Memory B cell (primary cell): ENCODE results near the gene DYNLRB2.

ENCODE experiments used
- ATAC-seq: fragments of 150-1000 bp; cut with Tn5 transposase; 2 replicates; pipeline ENCODE4 v1.10.0; 2021; ENCODE audit warnings: low read depth, mild to moderate bottlenecking, moderate library complexity
- DNase-seq, 2 donors: peaks; one replicate each; pipeline ENCODE4 v3.0.0; 2022; ENCODE audit warnings: low spot score in 2 of 2
- H3K27ac Mint-ChIP-seq: one replicate; pipeline ENCODE4 v1.8.0; 2022; ENCODE audit warnings: mild to moderate bottlenecking, moderate library complexity, mixed read lengths
- H3K27me3 Mint-ChIP-seq: one replicate; pipeline ENCODE4 v1.8.0; 2022; ENCODE audit warnings: mixed read lengths
- H3K36me3 Mint-ChIP-seq: one replicate; pipeline ENCODE4 v1.8.0; 2022; ENCODE audit warnings: mild to moderate bottlenecking, mixed read lengths
- H3K4me1 Mint-ChIP-seq: one replicate; pipeline ENCODE4 v1.8.0; 2022; ENCODE audit warnings: mixed read lengths
- H3K4me3 Mint-ChIP-seq: one replicate; pipeline ENCODE4 v1.8.0; 2022; ENCODE audit warnings: mild to moderate bottlenecking, moderate library complexity, mixed read lengths
- H3K9me3 Mint-ChIP-seq: one replicate; pipeline ENCODE4 v1.8.0; 2022; ENCODE audit warnings: mixed read lengths

Gene DYNLRB2

GRCh38 chr16:80526418-80527061 lies 14.3 kb upstream of the DYNLRB2 start:
- Mint-ChIP-seq H3K27ac (no peak overlapping the region), H3K36me3 (no peaks in the 10 kb centered on the region), H3K9me3 (no peaks in the 10 kb centered on the region), H3K4me1 (no peaks in the 10 kb centered on the region), H3K4me3 (no peak overlapping the region), H3K27me3 (no peaks in the 10 kb centered on the region)
- ATAC-seq (peak; percentile 69), DNase-seq (peak; percentile 44 to 59)

- no peaks in the 10 kb centered on the region for H3K9me3 Mint-ChIP-seq
- H3K36me3 Mint-ChIP-seq: no peaks in the 10 kb centered on the region
- no peak overlapping the region for H3K27ac Mint-ChIP-seq
- H3K27me3 Mint-ChIP-seq: no peaks in the 10 kb centered on the region
- H3K4me1 Mint-ChIP-seq: no peaks in the 10 kb centered on the region
- H3K4me3 Mint-ChIP-seq: no peak overlapping the region
- DNase-seq (peak; percentile 13 to 29), ATAC-seq (peak; percentile 80)
Observed at GRCh38 chr16:80527297-80527696, 13.5 kb upstream of the DYNLRB2 start.

GRCh38 chr16:80530479-80530878 lies 10.3 kb upstream of the DYNLRB2 start:
- Mint-ChIP-seq H3K27ac (no peak overlapping the region), H3K9me3 (peaks cover 4% of the 10 kb centered on the region), H3K36me3 (peaks cover 4% of the 10 kb centered on the region), H3K27me3 (peaks cover 3% of the 10 kb centered on the region), H3K4me3 (no peak overlapping the region), H3K4me1 (no peaks in the 10 kb centered on the region)
- no peak for ATAC-seq
- DNase-seq: no peak

GRCh38 chr16:80536238-80536637 lies 4.6 kb upstream of the DYNLRB2 start:
- H3K9me3 Mint-ChIP-seq: peaks cover 5% of the 10 kb centered on the region
- DNase-seq (no peak), ATAC-seq (no peak)
- peaks cover 8% of the 10 kb centered on the region for H3K4me1 Mint-ChIP-seq
- H3K4me3 Mint-ChIP-seq: no peak overlapping the region
- H3K27ac Mint-ChIP-seq: no peak overlapping the region
- H3K27me3 Mint-ChIP-seq: peaks cover 8% of the 10 kb centered on the region
- peaks cover 4% of the 10 kb centered on the region for H3K36me3 Mint-ChIP-seq

GRCh38 chr16:80541306-80541694 lies 507 bp downstream of the DYNLRB2 start:
- DNase-seq: no peak

GRCh38 chr16:80543162-80543561 lies 2.4 kb downstream of the DYNLRB2 start:
- Mint-ChIP-seq H3K36me3 (no peaks in the 10 kb centered on the region), H3K27me3 (no peaks in the 10 kb centered on the region), H3K9me3 (peaks cover 2% of the 10 kb centered on the region), H3K27ac (no peak overlapping the region), H3K4me3 (no peak overlapping the region), H3K4me1 (peaks cover 10% of the 10 kb centered on the region)
- DNase-seq (no peak), ATAC-seq (no peak)

More at GRCh38 chr16:80541306-80541694, 507 bp downstream of the DYNLRB2 start:
- Mint-ChIP-seq H3K27me3 (peaks cover 3% of the 10 kb centered on the region), H3K36me3 (no peaks in the 10 kb centered on the region), H3K4me1 (peaks cover 10% of the 10 kb centered on the region), H3K9me3 (peaks cover 2% of the 10 kb centered on the region), H3K27ac (peak overlapping the region; percentile 97), H3K4me3 (peak overlapping the region; percentile 93)
- ATAC-seq: no peak

GRCh38 chr16:80544326-80544725 lies 3.5 kb downstream of the DYNLRB2 start:
- H3K9me3 Mint-ChIP-seq: peaks cover 2% of the 10 kb centered on the region
- no peak for DNase-seq
- no peak for ATAC-seq
- H3K4me3 Mint-ChIP-seq: no peak overlapping the region
- no peak overlapping the region for H3K27ac Mint-ChIP-seq
- peaks cover 10% of the 10 kb centered on the region for H3K4me1 Mint-ChIP-seq
- H3K36me3 Mint-ChIP-seq: no peaks in the 10 kb centered on the region
- H3K27me3 Mint-ChIP-seq: no peaks in the 10 kb centered on the region

- no peak overlapping the region for H3K27ac Mint-ChIP-seq
- H3K4me1 Mint-ChIP-seq: peaks cover 2% of the 10 kb centered on the region
- no peaks in the 10 kb centered on the region for H3K27me3 Mint-ChIP-seq
- no peaks in the 10 kb centered on the region for H3K9me3 Mint-ChIP-seq
- ATAC-seq (no peak), DNase-seq (no peak)
- H3K4me3 Mint-ChIP-seq: no peak overlapping the region
- H3K36me3 Mint-ChIP-seq: no peaks in the 10 kb centered on the region
Observed at GRCh38 chr16:80546249-80546648, 5.5 kb downstream of the DYNLRB2 start.

GRCh38 chr16:80547145-80547544 lies 6.4 kb downstream of the DYNLRB2 start:
- Mint-ChIP-seq H3K27ac (no peak overlapping the region), H3K9me3 (no peaks in the 10 kb centered on the region), H3K4me1 (no peaks in the 10 kb centered on the region), H3K36me3 (no peaks in the 10 kb centered on the region), H3K27me3 (no peaks in the 10 kb centered on the region), H3K4me3 (no peak overlapping the region)
- ATAC-seq (no peak), DNase-seq (no peak)

- Mint-ChIP-seq H3K36me3 (no peaks in the 10 kb centered on the region), H3K27ac (no peak overlapping the region), H3K9me3 (no peaks in the 10 kb centered on the region), H3K27me3 (no peaks in the 10 kb centered on the region), H3K4me3 (no peak overlapping the region), H3K4me1 (no peaks in the 10 kb centered on the region)
- DNase-seq (no peak), ATAC-seq (no peak)
Observed at GRCh38 chr16:80552277-80552676, 11.5 kb downstream of the DYNLRB2 start.

- no peaks in the 10 kb centered on the region for H3K36me3 Mint-ChIP-seq
- H3K27ac Mint-ChIP-seq: no peak overlapping the region
- DNase-seq: no peak
- no peak for ATAC-seq
- H3K27me3 Mint-ChIP-seq: no peaks in the 10 kb centered on the region
- H3K4me1 Mint-ChIP-seq: no peaks in the 10 kb centered on the region
- H3K9me3 Mint-ChIP-seq: no peaks in the 10 kb centered on the region
- H3K4me3 Mint-ChIP-seq: no peak overlapping the region
Observed at GRCh38 chr16:80554033-80554432, 13.2 kb downstream of the DYNLRB2 start.

GRCh38 chr16:80556481-80556880 lies 15.7 kb downstream of the DYNLRB2 start:
- Mint-ChIP-seq H3K9me3 (no peaks in the 10 kb centered on the region), H3K27me3 (no peaks in the 10 kb centered on the region), H3K36me3 (no peaks in the 10 kb centered on the region), H3K27ac (no peak overlapping the region), H3K4me3 (no peak overlapping the region), H3K4me1 (no peaks in the 10 kb centered on the region)
- ATAC-seq: no peak
- DNase-seq: no peak

- H3K27me3 Mint-ChIP-seq: peaks cover 1% of the 10 kb centered on the region
- H3K9me3 Mint-ChIP-seq: no peaks in the 10 kb centered on the region
- no peak overlapping the region for H3K4me3 Mint-ChIP-seq
- no peaks in the 10 kb centered on the region for H3K36me3 Mint-ChIP-seq
- H3K4me1 Mint-ChIP-seq: no peaks in the 10 kb centered on the region
- no peak for DNase-seq
- H3K27ac Mint-ChIP-seq: no peak overlapping the region
- ATAC-seq: no peak
Observed at GRCh38 chr16:80557037-80557436, 16.2 kb downstream of the DYNLRB2 start.

- Mint-ChIP-seq H3K4me1 (no peaks in the 10 kb centered on the region), H3K27ac (no peak overlapping the region), H3K4me3 (no peak overlapping the region), H3K9me3 (no peaks in the 10 kb centered on the region), H3K36me3 (no peaks in the 10 kb centered on the region), H3K27me3 (peaks cover 1% of the 10 kb centered on the region)
- ATAC-seq (no peak), DNase-seq (no peak)
Observed at GRCh38 chr16:80559369-80559768, 18.6 kb downstream of the DYNLRB2 start.

- no peak for DNase-seq
- Mint-ChIP-seq H3K27me3 (peaks cover 5% of the 10 kb centered on the region), H3K9me3 (no peaks in the 10 kb centered on the region), H3K4me3 (no peak overlapping the region), H3K36me3 (no peaks in the 10 kb centered on the region), H3K27ac (no peak overlapping the region), H3K4me1 (peaks cover 2% of the 10 kb centered on the region)
- no peak for ATAC-seq
Observed at GRCh38 chr16:80563066-80563465, 22.3 kb downstream of the DYNLRB2 start.
